Measurements from ENCODE around the gene SORL1. TPM values are rescaled to one million over a fixed set of nuclear protein-coding genes. Genes with fewer than 3 reads are reported as not detected.

SORL1 gene
- total RNA-seq, 1 experiment from 2014 or later, result 4.9 TPM

DNA sequence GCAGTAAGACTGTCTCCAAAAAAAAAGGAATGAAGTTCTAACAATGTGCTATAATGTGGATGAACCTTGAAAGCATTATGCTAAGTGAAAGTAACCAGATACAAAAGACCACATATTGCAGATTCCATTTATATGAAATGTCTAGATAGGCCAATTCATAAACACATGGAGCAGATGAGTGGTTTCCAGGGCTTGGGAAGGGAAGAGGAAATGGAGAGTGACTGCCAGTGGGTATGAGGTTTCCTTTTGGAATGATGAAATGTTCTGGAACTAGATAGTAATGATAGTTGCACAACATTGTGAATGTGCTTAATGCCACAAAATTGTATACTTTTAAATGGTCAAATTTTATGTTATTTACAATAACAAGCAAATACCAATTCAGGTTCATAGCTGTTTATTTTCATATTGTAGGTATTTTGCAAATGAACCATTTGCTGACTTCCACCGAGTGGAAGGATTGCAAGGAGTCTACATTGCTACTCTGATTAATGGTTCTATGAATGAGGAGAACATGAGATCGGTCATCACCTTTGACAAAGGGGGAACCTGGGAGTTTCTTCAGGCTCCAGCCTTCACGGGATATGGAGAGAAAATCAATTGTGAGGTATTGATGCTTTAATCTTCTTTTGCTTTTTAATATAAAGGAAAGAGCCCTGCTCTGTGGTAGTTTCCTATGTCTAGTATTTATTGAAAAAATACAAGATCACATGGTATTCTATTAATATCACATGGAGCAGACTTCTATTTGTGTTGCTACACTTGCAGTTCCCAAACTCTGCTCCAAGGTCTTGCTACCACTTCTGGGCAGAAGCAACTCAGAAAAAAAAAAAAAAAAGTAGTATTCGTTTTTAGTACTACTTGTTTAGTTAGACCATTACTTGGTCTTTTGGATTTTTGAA lies 68.4 kb downstream of the SORL1 start:
- Histone ChIP-seq H3K27ac (peak overlapping the region; percentile 38), H3K36me3 (ENCODE audit: low read depth) (no peaks in the 10 kb centered on the region), H2AFZ (no peak overlapping the region), H3K27me3 (ENCODE audit: insufficient read depth, low read depth) (no peaks in the 10 kb centered on the region), H3K9me2 (ENCODE audit: insufficient read depth) (no peaks in the 10 kb centered on the region), H3K9me3 (ENCODE audit: insufficient read depth, low read depth) (peaks cover 9% of the 10 kb centered on the region; the same call in 1 of the 2 replicates), H3K4me3 (no peak overlapping the region), H3F3A (ENCODE audit: insufficient read depth, low read depth) (no peaks in the 10 kb centered on the region), H3K4me2 (peak overlapping the region; percentile 6; the same call in 1 of the 2 replicates), H3K4me1 (replicated peaks; ENCODE audit: insufficient read depth) (peaks cover 7% of the 10 kb centered on the region), H4K20me1 (ENCODE audit: insufficient read depth) (no peaks in the 10 kb centered on the region), H3K79me2 (ENCODE audit: low read depth) (no peaks in the 10 kb centered on the region)
- CTCF ChIA-PET, result no interaction called here
- POLR2A ChIA-PET (ENCODE audit: unreplicated experiment), result interaction anchor here (0.6 kb wide), 1 partner anchor 572 kb away, joined by 3 read pairs; no protein-coding TSS in a partner anchor
- no peak for TF ChIP-seq EZH2 (IDR thresholded peaks at IDR 0.05; ENCODE audit: low read depth)
- TF ChIP-seq, protein P1, sequence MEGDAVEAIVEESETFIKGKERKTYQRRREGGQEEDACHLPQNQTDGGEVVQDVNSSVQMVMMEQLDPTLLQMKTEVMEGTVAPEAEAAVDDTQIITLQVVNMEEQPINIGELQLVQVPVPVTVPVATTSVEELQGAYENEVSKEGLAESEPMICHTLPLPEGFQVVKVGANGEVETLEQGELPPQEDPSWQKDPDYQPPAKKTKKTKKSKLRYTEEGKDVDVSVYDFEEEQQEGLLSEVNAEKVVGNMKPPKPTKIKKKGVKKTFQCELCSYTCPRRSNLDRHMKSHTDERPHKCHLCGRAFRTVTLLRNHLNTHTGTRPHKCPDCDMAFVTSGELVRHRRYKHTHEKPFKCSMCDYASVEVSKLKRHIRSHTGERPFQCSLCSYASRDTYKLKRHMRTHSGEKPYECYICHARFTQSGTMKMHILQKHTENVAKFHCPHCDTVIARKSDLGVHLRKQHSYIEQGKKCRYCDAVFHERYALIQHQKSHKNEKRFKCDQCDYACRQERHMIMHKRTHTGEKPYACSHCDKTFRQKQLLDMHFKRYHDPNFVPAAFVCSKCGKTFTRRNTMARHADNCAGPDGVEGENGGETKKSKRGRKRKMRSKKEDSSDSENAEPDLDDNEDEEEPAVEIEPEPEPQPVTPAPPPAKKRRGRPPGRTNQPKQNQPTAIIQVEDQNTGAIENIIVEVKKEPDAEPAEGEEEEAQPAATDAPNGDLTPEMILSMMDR (conservative IDR thresholded peaks at IDR 0.05), result no peak
- no peak for DNase-seq
- intact Hi-C loops (cut with micrococcal nuclease; ENCODE audit: unreplicated experiment), result no loop called here
- BruUV-seq (replicated peaks), result no TSS peak

DNA sequence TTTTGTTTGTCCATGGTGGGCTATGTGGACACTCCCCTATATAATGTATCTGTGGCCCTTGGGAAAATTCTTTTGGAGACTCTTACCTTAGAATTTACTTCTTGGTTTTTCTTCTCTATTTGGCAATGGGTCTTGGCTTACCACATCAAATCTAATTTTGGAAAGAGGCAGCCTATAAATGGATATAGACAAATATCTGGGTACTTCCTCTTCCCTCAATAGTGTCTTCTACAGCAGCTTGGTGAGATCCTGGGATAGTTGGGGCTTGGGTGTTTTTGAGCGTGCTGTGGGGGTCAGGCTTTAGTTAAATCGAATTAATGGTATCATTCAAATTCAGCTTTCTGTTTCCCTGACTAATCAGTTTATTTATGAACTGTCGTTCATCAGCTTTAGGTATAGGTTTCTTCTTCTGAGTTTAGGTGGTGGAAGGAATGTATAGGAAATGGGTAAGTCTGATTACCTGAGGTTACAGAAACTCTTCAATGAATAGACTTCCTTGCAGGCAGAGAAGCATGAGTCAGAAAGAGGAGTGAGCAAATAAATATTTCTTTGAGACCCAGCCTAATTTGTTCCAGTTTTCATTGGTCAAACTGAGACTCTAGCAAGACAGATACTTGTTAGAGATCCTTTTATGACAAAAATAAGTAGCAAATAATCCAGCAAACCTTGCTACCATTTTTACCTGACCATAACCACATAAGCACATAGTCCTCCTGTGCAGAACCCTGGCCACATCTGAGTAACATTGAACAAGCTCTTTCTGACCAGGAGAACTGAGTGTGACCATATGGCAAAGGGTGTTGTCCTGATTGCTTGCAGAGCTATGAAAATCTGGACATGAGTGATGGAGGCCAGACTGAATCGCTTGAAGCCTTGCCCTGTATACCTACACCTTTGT lies 69.3 kb downstream of the SORL1 start:
- H3K4me1 ChIP-seq (replicated peaks; ENCODE audit: insufficient read depth), result peaks cover 7% of the 10 kb centered on the region
- no peak for TF ChIP-seq EZH2 (IDR thresholded peaks at IDR 0.05; ENCODE audit: low read depth)
- TF ChIP-seq, protein P1 (conservative IDR thresholded peaks at IDR 0.05), result no peak
- H3K79me2 ChIP-seq (ENCODE audit: low read depth), result no peaks in the 10 kb centered on the region
- intact Hi-C loops (cut with micrococcal nuclease; ENCODE audit: unreplicated experiment), result no loop called here
- no peaks in the 10 kb centered on the region for H3K9me2 ChIP-seq (ENCODE audit: insufficient read depth)
- BruUV-seq (replicated peaks), result no TSS peak
- H2AFZ ChIP-seq, result no peak overlapping the region
- H4K20me1 ChIP-seq (ENCODE audit: insufficient read depth), result no peaks in the 10 kb centered on the region
- CTCF ChIA-PET, result interaction anchor here (0.5 kb wide), 1 partner anchor 55 kb away, joined by 5 read pairs; no protein-coding TSS in a partner anchor
- peak overlapping the region; percentile 6 for H3K4me2 ChIP-seq
- H3K27me3 ChIP-seq (ENCODE audit: insufficient read depth, low read depth), result no peaks in the 10 kb centered on the region
- no peaks in the 10 kb centered on the region for H3F3A ChIP-seq (ENCODE audit: insufficient read depth, low read depth)
- POLR2A ChIA-PET (ENCODE audit: unreplicated experiment), result no interaction called here
- peak in 1 of 2 experiments; percentile 71 for DNase-seq
- H3K36me3 ChIP-seq (ENCODE audit: low read depth), result no peaks in the 10 kb centered on the region
- peak overlapping the region; percentile 38 for H3K27ac ChIP-seq
- H3K9me3 ChIP-seq (ENCODE audit: insufficient read depth, low read depth), result peaks cover 10% of the 10 kb centered on the region; the same call in 1 of the 2 replicates
- H3K4me3 ChIP-seq, result no peak overlapping the region
